Neuronal stem cell (in vitro differentiated cells): ENCODE results near the gene SPNS2.

Experiments
- DNase-seq: peaks from one replicate; pipeline ENCODE4 v3.0.0-alpha.2; 2013; ENCODE audit warnings: low spot score
- H2AFZ ChIP-seq: one replicate; pipeline ENCODE4 v1.6.1; 2013; ENCODE audit warnings: mild to moderate bottlenecking, low read length, inconsistent platforms
- H2AK5ac ChIP-seq: 2 replicates; pipeline ENCODE4 v1.6.1; 2013; ENCODE audit warnings: low read depth, mild to moderate bottlenecking, inconsistent platforms, low read length, moderate library complexity, mixed read lengths
- H2BK120ac ChIP-seq: 2 replicates; pipeline ENCODE4 v1.6.1; 2013; ENCODE audit warnings: low read depth, mild to moderate bottlenecking, inconsistent platforms, low read length, moderate library complexity, mixed read lengths
- H2BK12ac ChIP-seq: one replicate; pipeline ENCODE4 v1.6.1; 2013; ENCODE audit warnings: low read length, inconsistent platforms
- H2BK15ac ChIP-seq: 2 replicates; pipeline ENCODE4 v1.6.1; 2013; ENCODE audit warnings: mild to moderate bottlenecking, low read length, inconsistent platforms, mixed read lengths
- H2BK5ac ChIP-seq: one replicate; pipeline ENCODE4 v1.6.1; 2013; ENCODE audit warnings: inconsistent platforms, mild to moderate bottlenecking, low read length, moderate library complexity
- H3K14ac ChIP-seq: one replicate; pipeline ENCODE4 v1.6.1; 2013; ENCODE audit warnings: low read length, inconsistent platforms
- H3K18ac ChIP-seq: 2 replicates; pipeline ENCODE4 v1.6.1; 2013; ENCODE audit warnings: low read length, inconsistent platforms
- H3K23ac ChIP-seq: 2 replicates; pipeline ENCODE4 v1.6.1; 2013; ENCODE audit warnings: low read depth, mild to moderate bottlenecking, mixed read lengths, low read length, inconsistent platforms; ENCODE audit not compliant: poor library complexity
- H3K27ac ChIP-seq: replicated peaks from 3 replicates; pipeline ENCODE4 v1.5.1; 2013; ENCODE audit warnings: low read length, inconsistent platforms
- H3K27me3 ChIP-seq, 3 experiments: 2 replicates each; pipeline ENCODE4 v1.6.1; 2013; ENCODE audit warnings: low read length in 3 of 3, mild to moderate bottlenecking in 2 of 3, inconsistent platforms in 1 of 3, low read depth in 1 of 3, mixed read lengths in 1 of 3, moderate library complexity in 1 of 3; ENCODE audit not compliant: control insufficient read depth in 3 of 3, insufficient read depth in 3 of 3
- H3K36me3 ChIP-seq, 2 donors: replicated peaks in 1 of 2; 2 replicates each; pipeline ENCODE4 v1.6.1; 2013; ENCODE audit warnings: low read length in 2 of 2; ENCODE audit not compliant: control insufficient read depth in 2 of 2, insufficient read depth in 2 of 2
- H3K4ac ChIP-seq: 2 replicates; pipeline ENCODE4 v1.6.1; 2013; ENCODE audit warnings: inconsistent platforms, mild to moderate bottlenecking, low read length, moderate library complexity
- H3K4me1 ChIP-seq, 2 donors: 1 replicate in 1 of 2; 2 replicates in 1 of 2; pipeline ENCODE4 v1.6.1; 2013; ENCODE audit warnings: low read length in 2 of 2, low read depth in 1 of 2; ENCODE audit not compliant: control insufficient read depth in 2 of 2, insufficient read depth in 1 of 2
- H3K4me2 ChIP-seq: one replicate; pipeline ENCODE4 v1.6.1; 2013; ENCODE audit warnings: mild to moderate bottlenecking, low read length, inconsistent platforms; ENCODE audit not compliant: insufficient read depth, poor library complexity, severe bottlenecking
- H3K4me3 ChIP-seq, 2 donors: 2 replicates each; pipeline ENCODE4 v1.5.1; 2013; ENCODE audit warnings: low read length in 2 of 2, mild to moderate bottlenecking in 2 of 2, inconsistent platforms in 1 of 2, moderate library complexity in 1 of 2
- H3K79me1 ChIP-seq: one replicate; pipeline ENCODE4 v1.6.1; 2013; ENCODE audit warnings: low read depth, mild to moderate bottlenecking, inconsistent platforms, low read length, moderate library complexity
- H3K9ac ChIP-seq: one replicate; pipeline ENCODE4 v1.6.1; 2013; ENCODE audit warnings: mild to moderate bottlenecking, low read depth, low read length, inconsistent platforms; ENCODE audit not compliant: poor library complexity
- H3K9me3 ChIP-seq, 2 donors: replicated peaks in 1 of 2; 2 replicates each; pipeline versions ENCODE3 to v1.6.1; 2013; ENCODE audit warnings: low read length in 2 of 2, mild to moderate bottlenecking in 2 of 2, inconsistent platforms in 1 of 2, low read depth in 1 of 2, mixed read lengths in 1 of 2, moderate library complexity in 1 of 2; ENCODE audit not compliant: control insufficient read depth in 2 of 2, insufficient read depth in 1 of 2
- H4K8ac ChIP-seq: one replicate; pipeline ENCODE4 v1.6.1; 2013; ENCODE audit warnings: low read depth, mild to moderate bottlenecking, inconsistent platforms, low read length, moderate library complexity
- H4K91ac ChIP-seq: one replicate; pipeline ENCODE4 v1.6.1; 2013; ENCODE audit warnings: low read length, low read depth, mild to moderate bottlenecking, inconsistent platforms; ENCODE audit not compliant: poor library complexity
- WGBS, 2 donors: extraction: QIAGEN DNeasy Blood & Tissue Kit; methylation state at CpG; one replicate each; pipeline ENCODE4 v1.1.7; 2013; ENCODE audit warnings: missing lambda C conversion rate in 2 of 2, mixed read lengths in 1 of 2; ENCODE audit not compliant: insufficient read length in 2 of 2, insufficient replicate concordance in 1 of 2; ENCODE audit errors: extremely low coverage in 2 of 2; 5-methylcytosine and 5-hydroxymethylcytosine counted together

Gene SPNS2

GRCh38 chr17:4506175-4506813 lies 7.6 kb downstream of the SPNS2 start:
- no peaks in the 10 kb centered on the region for H3K9me3 ChIP-seq
- no peak overlapping the region for H4K8ac ChIP-seq
- H3K4me1 ChIP-seq, result peaks cover 0 to 4% of the 10 kb centered on the region in 2 donors
- no CpG with 5 or more reads among the region's 13 CpGs for WGBS, 2 donors
- no peak overlapping the region for H2AFZ ChIP-seq
- H3K14ac ChIP-seq, result no peak overlapping the region
- no peak overlapping the region for H3K27ac ChIP-seq
- no peak overlapping the region for H2BK120ac ChIP-seq
- peak overlapping the region; percentile 71 for H3K18ac ChIP-seq
- H3K4ac ChIP-seq, result no peak overlapping the region
- H2BK12ac ChIP-seq, result no peak overlapping the region
- no peak for DNase-seq
- H2AK5ac ChIP-seq, result no peak overlapping the region
- peak overlapping the region; percentile 13 for H3K9ac ChIP-seq
- no peak overlapping the region for H2BK5ac ChIP-seq
- H3K4me3 ChIP-seq, result no peak overlapping the region
- H3K4me2 ChIP-seq, result no peak overlapping the region
- H2BK15ac ChIP-seq, result peak overlapping the region; percentile 38
- no peaks in the 10 kb centered on the region for H3K36me3 ChIP-seq
- no peaks in the 10 kb centered on the region for H3K79me1 ChIP-seq
- no peak overlapping the region for H4K91ac ChIP-seq
- H3K27me3 ChIP-seq, result peaks cover 0 to 76% (median 4%) of the 10 kb centered on the region in 3 experiments
- H3K23ac ChIP-seq, result peak overlapping the region; percentile 28

GRCh38 chr17:4506892-4507291 lies 8.2 kb downstream of the SPNS2 start:
- Histone ChIP-seq H3K79me1 (no peaks in the 10 kb centered on the region), H3K14ac (no peak overlapping the region), H3K27me3 (peaks cover 0 to 77% (median 0%) of the 10 kb centered on the region in 3 experiments), H3K36me3 (no peaks in the 10 kb centered on the region), H3K4ac (no peak overlapping the region), H4K8ac (no peak overlapping the region), H3K9ac (no peak overlapping the region), H3K18ac (peak overlapping the region; percentile 7), H3K9me3 (no peaks in the 10 kb centered on the region), H3K4me3 (no peak overlapping the region), H2BK12ac (no peak overlapping the region), H3K23ac (no peak overlapping the region), H3K4me2 (no peak overlapping the region), H2AFZ (no peak overlapping the region), H2BK15ac (no peak overlapping the region), H2BK5ac (no peak overlapping the region), H2BK120ac (no peak overlapping the region), H2AK5ac (peak overlapping the region; percentile 19), H3K4me1 (peaks cover 0 to 4% of the 10 kb centered on the region in 2 donors), H3K27ac (no peak overlapping the region), H4K91ac (no peak overlapping the region)
- DNase-seq, result no peak
- no CpG with 5 or more reads among the region's 8 CpGs for WGBS, 2 donors

- peak overlapping the region; percentile 27 for H3K9ac ChIP-seq
- no CpG with 5 or more reads among the region's 8 CpGs for WGBS, 2 donors
- peak overlapping the region; percentile 27 for H2BK15ac ChIP-seq
- no peak overlapping the region for H3K4me2 ChIP-seq
- no peak overlapping the region for H2BK5ac ChIP-seq
- H4K91ac ChIP-seq, result no peak overlapping the region
- peak overlapping the region; percentile 9 for H3K23ac ChIP-seq
- no peak overlapping the region for H2AFZ ChIP-seq
- no peaks in the 10 kb centered on the region for H3K79me1 ChIP-seq
- H3K18ac ChIP-seq, result no peak overlapping the region
- H2BK12ac ChIP-seq, result peak overlapping the region; percentile 46
- no peak overlapping the region for H3K14ac ChIP-seq
- H3K4me1 ChIP-seq, result peaks cover 0 to 4% of the 10 kb centered on the region in 2 donors
- peaks cover 0 to 78% (median 0%) of the 10 kb centered on the region in 3 experiments for H3K27me3 ChIP-seq
- no peak overlapping the region for H3K4ac ChIP-seq
- no peak for DNase-seq
- no peaks in the 10 kb centered on the region for H3K36me3 ChIP-seq
- peak overlapping the region in 1 of 2 donors; percentile 7 for H3K4me3 ChIP-seq
- H3K27ac ChIP-seq, result no peak overlapping the region
- peak overlapping the region; percentile 73 for H2AK5ac ChIP-seq
- no peak overlapping the region for H2BK120ac ChIP-seq
- H3K9me3 ChIP-seq, result no peaks in the 10 kb centered on the region
- no peak overlapping the region for H4K8ac ChIP-seq
These were observed 8.9 kb downstream of the SPNS2 start for GRCh38 chr17:4507361-4508111.

- Histone ChIP-seq H2BK120ac (no peak overlapping the region), H3K23ac (no peak overlapping the region), H4K91ac (no peak overlapping the region), H2AK5ac (no peak overlapping the region), H3K9ac (no peak overlapping the region), H3K9me3 (no peaks in the 10 kb centered on the region), H3K27me3 (peaks cover 0 to 75% (median 0%) of the 10 kb centered on the region in 3 experiments), H4K8ac (no peak overlapping the region), H3K79me1 (no peaks in the 10 kb centered on the region), H3K36me3 (no peaks in the 10 kb centered on the region), H2AFZ (no peak overlapping the region), H3K4ac (no peak overlapping the region), H3K14ac (no peak overlapping the region), H3K27ac (no peak overlapping the region), H2BK15ac (peak overlapping the region; percentile 27), H3K4me2 (no peak overlapping the region), H3K18ac (no peak overlapping the region), H2BK5ac (no peak overlapping the region), H3K4me3 (no peak overlapping the region), H2BK12ac (peak overlapping the region; percentile 46), H3K4me1 (peaks cover 0 to under 1% of the 10 kb centered on the region in 2 donors)
- DNase-seq, result no peak
- no CpG with 5 or more reads among the region's 3 CpGs for WGBS, 2 donors
These were observed 9.5 kb downstream of the SPNS2 start for GRCh38 chr17:4508207-4508606.
